Transverse colon (tissue), 4 donors: Measurements from ENCODE around the gene WDR26. TPM values are rescaled to one million over a fixed set of nuclear protein-coding genes. Genes with fewer than 3 reads are reported as not detected.

Experiments used
- DNase-seq: peaks from one replicate; pipeline ENCODE4 v3.0.0-alpha.2; 2019
- H3K27ac ChIP-seq, 4 donors: fragments of 200-600 bp; sonication (generic); 2 replicates each; pipeline ENCODE4 v1.5.1; 2016 to 2018; ENCODE audit warnings: inconsistent platforms in 4 of 4
- H3K27me3 ChIP-seq: fragments of 200-600 bp; sonication (generic); 2 replicates; pipeline ENCODE4 v1.5.1; 2017; ENCODE audit warnings: inconsistent platforms
- H3K36me3 ChIP-seq, 4 donors: fragments of 200-600 bp; sonication (generic); 2 replicates each; pipeline ENCODE4 v1.5.1; 2017 to 2019; ENCODE audit warnings: inconsistent platforms in 4 of 4
- H3K4me1 ChIP-seq, 4 donors: fragments of 200-600 bp; sonication (generic); 2 replicates each; pipeline ENCODE4 v1.5.1; 2017 to 2020; ENCODE audit warnings: inconsistent platforms in 4 of 4
- H3K4me3 ChIP-seq, 4 donors: fragments of 200-600 bp; sonication (generic); 1 replicate in 1 of 4; 2 replicates in 3 of 4; pipeline versions ENCODE4 v1.5.1 to v1.6.1; 2017 to 2019; ENCODE audit warnings: inconsistent platforms in 4 of 4
- H3K9me3 ChIP-seq, 2 donors: fragments of 200-600 bp; sonication (generic); 2 replicates each; pipeline ENCODE4 v1.5.1; 2017 to 2019; ENCODE audit warnings: inconsistent platforms in 2 of 2
- CTCF ChIP-seq, 5 experiments: fragments of 200-600 bp in 3 of 5; fragments of 450-650 bp in 2 of 5; sonication (generic) in 3 of 5; IDR thresholded peaks; 1 replicate in 2 of 5; 2 replicates in 3 of 5; pipeline ENCODE4 v1.5.1; 2016 to 2017; ENCODE audit warnings: antibody characterized with exemption in 5 of 5, inconsistent platforms in 3 of 5, mild to moderate bottlenecking in 2 of 5, moderate library complexity in 1 of 5
- EP300 ChIP-seq: sonication (generic); formaldehyde crosslinking; IDR thresholded peaks from one replicate; pipeline ENCODE4 v1.6.1; 2017; ENCODE audit warnings: antibody characterized with exemption, low read depth
- POLR2A ChIP-seq: fragments of 450-650 bp; IDR thresholded peaks from one replicate; pipeline ENCODE4 v1.6.1; 2016; ENCODE audit warnings: antibody characterized with exemption, mild to moderate bottlenecking, moderate library complexity
- POLR2AphosphoS5 ChIP-seq, 3 donors: sonication (generic); formaldehyde crosslinking; IDR thresholded peaks; one replicate each; pipeline ENCODE4 v1.6.1; 2016; ENCODE audit warnings: antibody characterized with exemption in 3 of 3
- WGBS, 2 donors: methylation state at CpG; one replicate each; pipeline ENCODE4 v1.1.5; 2018; ENCODE audit warnings: low coverage in 1 of 2; 5-methylcytosine and 5-hydroxymethylcytosine counted together
- in situ Hi-C, 4 donors: fragments of 200-750 bp; cut with MboI; loops; one replicate each; pipeline versions ENCODE4 v1.15.0 to v1.15.1; 2017; ENCODE audit warnings: low sequenced_read_pairs in 3 of 4, low pct_ligation_motif_present in 1 of 4, low pct_unique_long_range_greater_than_20kb in 1 of 4
- intact Hi-C: fragments of 100-400 bp; cut with DNase I; formaldehyde crosslinking; loops from one replicate; pipeline ENCODE4 v1.15.1; 2023; ENCODE audit warnings: low total_unique reads
- total RNA-seq, 4 donors: library from RNA; depleted of rRNA; stranded (reverse); fragments of >200 nt; gene quantifications; one replicate each; pipeline ENCODE4 v1.1.0, GENCODE V29; 2016

WDR26 gene
- total RNA-seq, 4 donors from 2014 or later: 77.4 to 127 (median 109) TPM

GRCh38 chr1:224450561-224451350, 16.2 kb upstream of the WDR26 start:
- peaks cover 8 to 16% (median 12%) of the 10 kb centered on the region in 4 donors for H3K4me1 ChIP-seq
- no peaks in the 10 kb centered on the region for H3K9me3 ChIP-seq
- no peak for DNase-seq
- TF ChIP-seq POLR2AphosphoS5 (IDR thresholded peaks at IDR 0.05) (no peak), POLR2A (no peak), EP300 (no peak), CTCF (IDR thresholded peaks at IDR 0.05) (no peak)
- no peak overlapping the region for H3K27ac ChIP-seq
- 95% methylated on average over 7 of the region's 7 CpGs; no CpG with 5 or more reads in 1 of the 2 donors for WGBS, 2 donors
- H3K27me3 ChIP-seq: no peaks in the 10 kb centered on the region
- no peaks in the 10 kb centered on the region for H3K36me3 ChIP-seq
- intact Hi-C loops: no loop called here
- in situ Hi-C loops: loop anchor here in 1 of 4 donors (10.0 kb wide), 1 partner anchor 336 kb away; the partner anchor contains the start of gene FBXO28
- no peak overlapping the region for H3K4me3 ChIP-seq

DNA sequence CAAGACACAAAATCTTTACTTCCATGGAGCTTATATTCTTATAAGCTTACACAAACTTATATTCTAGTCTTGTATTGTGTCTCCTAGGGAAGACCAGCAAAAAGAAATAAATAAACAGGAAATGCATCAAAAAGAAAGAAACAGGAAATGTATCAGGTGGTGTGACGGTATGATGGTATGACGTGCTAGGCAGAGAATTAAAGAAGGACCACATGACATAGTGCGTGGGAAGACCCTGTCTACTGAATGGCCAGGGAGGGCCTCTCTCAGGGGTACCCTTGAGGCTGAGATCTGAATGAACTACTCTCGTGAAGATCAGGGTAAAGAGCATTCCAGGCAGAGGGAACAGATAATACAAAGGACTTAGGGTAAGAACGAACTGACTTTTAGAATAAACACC, 15.6 kb upstream of the WDR26 start:
- intact Hi-C loops: no loop called here
- Histone ChIP-seq H3K27me3 (no peaks in the 10 kb centered on the region), H3K27ac (no peak overlapping the region), H3K4me1 (peaks cover 5 to 10% (median 8%) of the 10 kb centered on the region in 4 donors), H3K4me3 (no peak overlapping the region), H3K36me3 (no peaks in the 10 kb centered on the region), H3K9me3 (no peaks in the 10 kb centered on the region)
- no peak for TF ChIP-seq POLR2AphosphoS5 (IDR thresholded peaks at IDR 0.05)
- no peak for TF ChIP-seq EP300
- no peak for TF ChIP-seq POLR2A
- TF ChIP-seq CTCF (IDR thresholded peaks at IDR 0.05): no peak
- 73 to 84% methylated on average over 4 to 5 of the region's 5 CpGs for WGBS, 2 donors
- DNase-seq: no peak
- in situ Hi-C loops: loop anchor here in 1 of 4 donors (10.0 kb wide), 1 partner anchor 335 kb away; the partner anchor contains the start of gene FBXO28

DNA sequence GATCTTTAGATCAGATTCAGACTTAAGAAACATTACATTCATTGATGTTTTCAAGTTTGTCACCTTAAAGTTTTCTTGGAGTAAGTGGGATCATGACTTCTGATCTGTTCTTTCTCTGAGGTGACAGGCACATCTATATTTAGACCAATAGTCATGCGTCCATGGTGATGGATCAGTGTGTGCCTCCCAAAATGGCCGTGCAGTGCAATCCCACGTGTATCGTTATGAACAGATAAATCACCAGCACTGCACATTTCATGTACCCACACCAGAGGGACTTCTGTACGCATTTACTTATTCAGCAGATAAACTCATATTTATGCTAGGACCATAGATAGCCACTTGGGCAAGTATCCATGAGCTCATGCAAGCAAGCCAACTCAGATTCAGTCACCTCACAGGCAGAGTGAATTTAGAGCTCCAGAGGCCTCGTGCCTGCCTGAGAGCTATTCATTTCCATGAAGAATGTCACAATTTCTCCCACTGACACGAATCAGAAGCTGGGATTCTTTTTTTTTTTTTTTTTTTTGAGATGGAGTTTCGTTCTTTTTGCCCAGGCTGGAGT, 13.9 kb upstream of the WDR26 start:
- in situ Hi-C loops (no loop called here), intact Hi-C loops (no loop called here)
- DNase-seq: no peak
- Histone ChIP-seq H3K27me3 (no peaks in the 10 kb centered on the region), H3K4me1 (peaks cover under 1 to 4% (median 2%) of the 10 kb centered on the region in 4 donors), H3K27ac (no peak overlapping the region), H3K4me3 (no peak overlapping the region), H3K36me3 (no peaks in the 10 kb centered on the region), H3K9me3 (no peaks in the 10 kb centered on the region)
- TF ChIP-seq CTCF (IDR thresholded peaks at IDR 0.05) (no peak), POLR2A (no peak), POLR2AphosphoS5 (IDR thresholded peaks at IDR 0.05) (no peak), EP300 (no peak)
- WGBS, 2 donors: 74 to 85% methylated on average over 6 to 8 of the region's 8 CpGs

DNA sequence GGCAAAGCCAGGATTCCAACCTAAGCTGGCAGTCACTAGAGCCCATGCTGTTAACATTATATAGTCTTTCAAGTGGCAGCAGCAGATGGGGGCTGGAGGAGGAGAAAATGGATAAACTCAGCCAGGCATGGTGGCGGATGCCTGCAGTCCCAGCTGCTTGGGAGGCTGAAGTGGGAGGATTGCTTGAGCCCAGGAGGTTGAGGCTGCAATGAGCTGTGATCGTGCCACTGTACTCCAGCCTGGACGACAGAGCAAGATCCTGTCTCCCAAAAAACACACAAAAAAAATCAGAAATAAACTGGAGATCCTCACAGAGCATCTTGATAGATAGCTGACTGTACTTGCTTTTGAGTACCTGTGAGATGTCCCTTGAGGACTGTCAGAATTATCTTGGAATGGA, 13.4 kb upstream of the WDR26 start:
- H3K4me3 ChIP-seq: no peak overlapping the region
- in situ Hi-C loops (no loop called here), intact Hi-C loops (no loop called here)
- H3K27ac ChIP-seq: no peak overlapping the region
- H3K9me3 ChIP-seq: no peaks in the 10 kb centered on the region
- no peak for DNase-seq
- WGBS, 2 donors: 92% methylated on average over 3 of the region's 3 CpGs; no CpG with 5 or more reads in 1 of the 2 donors
- no peaks in the 10 kb centered on the region for H3K4me1 ChIP-seq
- TF ChIP-seq EP300 (no peak), POLR2A (no peak), CTCF (IDR thresholded peaks at IDR 0.05) (no peak), POLR2AphosphoS5 (IDR thresholded peaks at IDR 0.05) (no peak)
- no peaks in the 10 kb centered on the region for H3K27me3 ChIP-seq
- H3K36me3 ChIP-seq: no peaks in the 10 kb centered on the region
